Measurements from ENCODE around the gene PCDHA7.
A peak's percentile ranks its signal among the peaks of the same experiment; 100 is the strongest.

DNA sequence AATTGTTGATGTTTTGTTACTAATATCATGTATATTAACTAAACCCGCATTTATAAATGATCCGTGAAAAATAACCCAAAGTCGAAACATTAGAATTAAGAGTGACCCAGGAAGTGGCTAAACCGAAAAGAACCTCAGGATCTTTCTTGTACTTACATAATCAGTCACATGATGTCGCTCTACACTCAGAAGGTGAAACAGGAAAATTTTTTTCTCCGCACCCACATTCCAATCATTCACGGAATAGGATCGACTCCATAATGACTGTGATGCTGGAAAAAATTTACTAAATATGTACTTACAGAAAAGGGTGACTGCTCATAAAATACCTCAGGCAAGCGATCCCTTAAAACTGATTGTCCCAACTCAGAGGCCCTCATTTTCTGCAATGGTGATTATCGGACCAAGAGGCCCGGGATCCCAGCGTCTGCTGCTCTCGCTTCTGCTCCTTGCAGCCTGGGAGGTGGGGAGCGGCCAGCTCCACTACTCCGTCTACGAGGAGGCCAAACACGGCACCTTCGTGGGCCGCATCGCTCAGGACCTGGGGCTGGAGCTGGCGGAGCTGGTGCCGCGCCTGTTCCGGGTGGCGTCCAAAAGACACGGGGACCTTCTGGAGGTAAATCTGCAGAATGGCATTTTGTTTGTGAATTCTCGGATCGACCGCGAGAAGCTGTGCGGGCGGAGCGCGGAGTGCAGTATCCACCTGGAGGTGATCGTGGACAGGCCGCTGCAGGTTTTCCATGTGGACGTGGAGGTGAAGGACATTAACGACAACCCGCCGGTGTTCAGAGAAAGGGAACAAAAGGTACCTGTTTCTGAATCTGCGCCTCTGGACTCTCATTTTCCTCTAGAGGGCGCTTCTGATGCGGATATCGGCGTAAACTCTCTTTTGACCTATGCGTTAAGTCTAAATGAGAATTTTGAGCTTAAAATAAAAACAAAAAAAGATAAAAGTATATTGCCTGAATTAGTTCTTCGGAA is 41.3 kb downstream of the PCDHA7 start, which contains the start of gene PCDHA12:
- TF ChIP-seq CTCF (IDR thresholded peaks at IDR 0.05) (peak; percentile 37), ZFX (IDR thresholded peaks at IDR 0.05; ENCODE audit: borderline replicate concordance) (no peak)
